ENCODE data around the gene LINC00305. TPM values are rescaled to one million over a fixed set of nuclear protein-coding genes. Genes with fewer than 3 reads are reported as not detected.

The LINC00305 gene
- polyA plus RNA-seq, 1 donor (not counting 4 experiments of a cell fraction or from before 2014, with no cell fraction given), result not detected

DNA sequence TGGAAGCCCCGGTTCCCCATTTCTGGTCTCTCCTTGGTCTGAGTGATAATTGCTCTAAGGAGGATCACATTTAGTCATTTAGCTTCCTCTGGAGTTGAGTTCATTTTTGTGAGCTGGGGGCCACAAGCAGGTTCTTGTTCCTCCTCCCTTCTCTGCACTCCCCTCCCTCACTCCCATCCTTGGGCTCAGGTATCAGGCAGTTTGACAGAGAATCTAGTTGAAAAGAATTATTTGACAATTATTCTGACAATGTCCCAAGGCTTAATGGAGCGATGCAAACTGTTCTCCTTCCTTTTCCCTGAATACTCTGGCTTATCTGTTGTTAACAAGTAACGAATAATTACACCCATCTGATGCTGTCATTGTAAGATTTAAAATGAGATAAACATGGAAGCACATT is 117.5 kb downstream of the LINC00305 start:
- TF ChIP-seq EZH2 (IDR thresholded peaks at IDR 0.05; ENCODE audit: low read length) (no peak), CTCF (optimal IDR thresholded peaks at IDR 0.05 in 1 of 3, IDR thresholded peaks at IDR 0.05 in 1 of 3, conservative IDR thresholded peaks at IDR 0.05 in 1 of 3; ENCODE audit: extremely low read depth in 1 of 3, insufficient read depth in 2 of 3, low read length in 3 of 3) (no peak)
- no peak for FAIRE-seq
- Histone ChIP-seq H3K9ac (ENCODE audit: control insufficient read depth, extremely low read depth, insufficient read depth, low read length) (no peak overlapping the region), H3K4me3 (ENCODE audit: control insufficient read depth in 2 of 3, extremely low read depth in 1 of 3, insufficient read depth in 2 of 3, low read depth in 1 of 3, low read length in 3 of 3) (no peak overlapping the region), H3K9me3 (ENCODE audit: control insufficient read depth, low read depth, low read length) (no peaks in the 10 kb centered on the region), H4K20me1 (ENCODE audit: control insufficient read depth, extremely low read depth, insufficient read depth, low read length) (no peaks in the 10 kb centered on the region), H3K79me2 (ENCODE audit: control insufficient read depth, insufficient read depth, low read length) (no peaks in the 10 kb centered on the region), H3K9me1 (ENCODE audit: control insufficient read depth, extremely low read depth, insufficient read depth, low read length) (no peaks in the 10 kb centered on the region), H3K4me2 (ENCODE audit: control insufficient read depth, extremely low read depth, insufficient read depth, low read depth, low read length) (no peak overlapping the region), H3K27ac (ENCODE audit: control insufficient read depth, insufficient read depth, low read length) (no peak overlapping the region), H3K4me1 (ENCODE audit: control insufficient read depth, extremely low read depth, insufficient read depth, low read length) (no peaks in the 10 kb centered on the region), H2AFZ (ENCODE audit: control insufficient read depth, low read length) (no peak overlapping the region), H3K36me3 (ENCODE audit: control insufficient read depth in 2 of 2, extremely low read depth in 1 of 2, insufficient read depth in 2 of 2, low read length in 2 of 2) (no peaks in the 10 kb centered on the region), H3K27me3 (ENCODE audit: control insufficient read depth, extremely low read depth, insufficient read depth, low read length) (peaks cover 7% of the 10 kb centered on the region)
- no peak for DNase-seq (ENCODE audit: low read depth, low spot score)
- dilution Hi-C loops (cut with MboI; ENCODE audit: extremely low pct_ligation_motif_present, low sequenced_read_pairs), result no loop called here

Other genes with a start within 250 kb of the LINC00305 start
- gene SERPINB10, start 241.1 kb downstream of the LINC00305 start, polyA plus RNA-seq, result 4.2 to 10.1 TPM (median 5.8 TPM) in 3 replicates
- 0.64 to 1.2 TPM (median 0.94 TPM) in 3 replicates for gene HMSD, start 199.8 kb downstream of the LINC00305 start, polyA plus RNA-seq
- gene SERPINB8, start 179.0 kb downstream of the LINC00305 start, polyA plus RNA-seq, result 35.3 to 48.9 TPM (median 38.6 TPM) in 3 replicates